GM12874 (cell line): ENCODE data around the gene LCNL1.

ENCODE experiments used
- TF ChIP-seq, protein P1 (sequence below): IDR thresholded peaks from 2 replicates; pipeline ENCODE4 v1.5.1; 2011; ENCODE audit warnings: low read depth, mild to moderate bottlenecking, control low read depth, low read length, moderate library complexity; ENCODE audit not compliant: insufficient read depth

The LCNL1 gene

DNA sequence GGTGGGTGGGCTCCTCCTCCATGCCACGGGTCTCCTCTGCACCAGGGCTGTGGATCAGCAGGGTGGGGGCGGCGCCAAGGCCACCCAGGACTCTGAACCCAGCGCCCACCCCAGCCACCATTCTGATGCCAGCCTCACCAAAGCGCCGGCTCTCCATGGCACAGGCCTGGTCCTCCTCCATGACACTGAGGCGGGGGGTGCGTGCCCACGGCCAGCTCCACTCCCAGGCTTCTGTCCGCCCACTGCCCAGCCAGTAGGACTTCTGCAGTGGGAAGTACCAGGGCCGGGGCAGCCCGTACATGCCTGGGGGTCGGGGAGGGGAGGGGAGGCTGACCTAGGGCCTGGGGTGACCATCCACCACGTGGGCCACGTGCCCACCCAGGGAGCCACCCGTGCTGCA lies 33.6 kb downstream of the LCNL1 start:
- TF ChIP-seq, protein P1, sequence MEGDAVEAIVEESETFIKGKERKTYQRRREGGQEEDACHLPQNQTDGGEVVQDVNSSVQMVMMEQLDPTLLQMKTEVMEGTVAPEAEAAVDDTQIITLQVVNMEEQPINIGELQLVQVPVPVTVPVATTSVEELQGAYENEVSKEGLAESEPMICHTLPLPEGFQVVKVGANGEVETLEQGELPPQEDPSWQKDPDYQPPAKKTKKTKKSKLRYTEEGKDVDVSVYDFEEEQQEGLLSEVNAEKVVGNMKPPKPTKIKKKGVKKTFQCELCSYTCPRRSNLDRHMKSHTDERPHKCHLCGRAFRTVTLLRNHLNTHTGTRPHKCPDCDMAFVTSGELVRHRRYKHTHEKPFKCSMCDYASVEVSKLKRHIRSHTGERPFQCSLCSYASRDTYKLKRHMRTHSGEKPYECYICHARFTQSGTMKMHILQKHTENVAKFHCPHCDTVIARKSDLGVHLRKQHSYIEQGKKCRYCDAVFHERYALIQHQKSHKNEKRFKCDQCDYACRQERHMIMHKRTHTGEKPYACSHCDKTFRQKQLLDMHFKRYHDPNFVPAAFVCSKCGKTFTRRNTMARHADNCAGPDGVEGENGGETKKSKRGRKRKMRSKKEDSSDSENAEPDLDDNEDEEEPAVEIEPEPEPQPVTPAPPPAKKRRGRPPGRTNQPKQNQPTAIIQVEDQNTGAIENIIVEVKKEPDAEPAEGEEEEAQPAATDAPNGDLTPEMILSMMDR: no peak

DNA sequence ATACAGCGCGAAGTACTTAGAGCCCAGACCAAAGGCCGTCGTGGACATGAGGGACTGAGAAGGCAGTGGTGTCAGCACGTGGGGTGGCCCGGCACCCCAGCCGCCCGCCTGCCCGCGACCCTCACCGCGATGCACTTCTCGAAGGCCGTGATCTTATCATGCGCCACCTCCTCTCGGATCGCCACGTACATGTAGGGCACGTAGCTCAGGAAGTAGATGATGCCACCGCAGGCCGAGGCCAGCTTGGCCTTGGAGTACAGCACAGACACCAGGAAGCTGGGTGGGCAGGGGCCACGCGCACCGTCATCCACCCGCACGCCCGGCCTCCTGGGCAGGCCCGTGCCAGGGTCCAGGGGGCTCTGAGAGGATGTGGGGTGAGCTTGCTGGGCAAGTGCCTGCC lies 34.3 kb downstream of the LCNL1 start:
- TF ChIP-seq, protein P1: no peak

GRCh38 chr9:137017791-137018497 lies 35.2 kb downstream of the LCNL1 start:
- TF ChIP-seq, protein P1: no peak

DNA sequence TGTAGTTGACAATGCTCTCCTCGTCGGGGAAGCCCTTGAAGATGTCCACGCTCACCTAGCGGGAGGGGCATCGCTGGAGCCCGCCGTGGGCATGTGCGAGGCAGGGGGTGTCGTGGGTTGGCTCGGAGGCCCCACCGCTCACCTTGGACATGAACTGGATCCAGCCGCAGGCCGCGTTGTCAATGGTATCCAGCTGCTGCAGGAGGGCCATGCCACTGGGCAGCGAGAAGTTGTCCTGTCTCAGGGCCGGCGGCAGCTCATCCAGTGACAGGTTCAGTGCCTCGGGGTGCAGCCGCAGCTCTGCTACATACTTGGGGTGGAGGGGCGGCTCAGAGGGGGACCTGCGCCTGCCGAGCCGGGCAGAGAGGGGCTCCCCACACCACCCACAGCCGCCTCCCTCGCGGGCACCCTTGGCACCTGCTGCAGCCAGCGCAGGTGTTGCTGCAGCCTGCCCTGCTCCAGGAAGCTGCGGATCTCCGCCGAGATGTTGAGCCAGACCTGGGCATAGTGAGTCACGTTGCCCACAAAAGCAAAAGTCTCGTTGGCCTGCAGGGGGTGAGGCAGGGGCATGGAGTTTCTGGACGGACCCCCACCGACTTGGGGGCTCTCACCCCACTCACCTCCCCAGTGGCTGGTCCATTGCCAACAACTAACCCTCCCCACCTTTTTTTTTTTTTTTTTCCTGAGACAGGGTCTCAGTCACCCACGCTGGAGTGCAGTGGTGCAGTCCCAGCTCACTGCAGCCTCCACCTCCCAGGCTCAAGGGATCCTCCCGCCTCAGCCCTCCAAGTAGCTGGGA lies 36.2 kb downstream of the LCNL1 start:
- TF ChIP-seq, protein P1: no peak

GRCh38 chr9:137019891-137020683 lies 37.3 kb downstream of the LCNL1 start:
- TF ChIP-seq, protein P1: no peak

GRCh38 chr9:137020771-137021567 lies 38.2 kb downstream of the LCNL1 start:
- TF ChIP-seq, protein P1: no peak
